Measurements from ENCODE around the gene ARMC12. TPM values are rescaled to one million over a fixed set of nuclear protein-coding genes. Genes with fewer than 3 reads are reported as not detected.

ARMC12 gene
- total RNA-seq, 1 donor from 2014 or later = 0.47 TPM

DNA sequence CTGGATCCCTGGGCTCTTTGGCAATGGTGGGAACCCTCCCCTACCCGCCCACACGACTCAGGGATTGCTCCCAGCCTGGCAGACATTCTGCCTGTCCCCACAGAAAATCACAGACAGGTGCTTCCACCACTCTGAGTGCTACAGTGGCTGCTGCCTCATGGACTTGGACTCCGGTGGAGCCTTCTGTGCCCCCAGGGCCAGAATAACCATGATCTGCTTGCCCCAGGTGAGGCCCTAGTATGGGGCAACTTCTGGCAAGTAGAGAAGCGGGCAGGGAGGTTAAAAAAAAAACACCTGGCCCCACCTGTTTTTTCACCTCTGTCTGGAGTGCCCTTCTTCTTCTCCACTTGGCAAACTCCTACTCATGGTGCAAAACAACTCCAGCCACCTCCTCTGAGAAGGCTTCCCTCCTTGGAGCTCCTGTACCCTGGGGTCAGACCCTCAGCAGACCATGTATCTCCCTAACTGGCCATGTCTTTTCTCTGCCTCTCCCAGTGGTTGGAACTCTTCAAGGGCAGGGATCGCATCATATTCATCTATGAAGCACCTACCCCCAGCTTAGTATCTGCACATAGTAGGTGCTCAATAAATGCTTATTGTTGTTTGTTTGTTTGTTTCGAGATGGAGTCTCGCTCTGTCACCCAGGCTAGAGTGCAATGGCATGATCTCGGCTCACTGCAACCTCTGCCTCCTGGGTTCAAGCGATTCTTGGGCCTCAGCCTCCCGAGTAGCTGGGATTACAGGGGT, 40.7 kb downstream of the ARMC12 start:
- no peak for DNase-seq

DNA sequence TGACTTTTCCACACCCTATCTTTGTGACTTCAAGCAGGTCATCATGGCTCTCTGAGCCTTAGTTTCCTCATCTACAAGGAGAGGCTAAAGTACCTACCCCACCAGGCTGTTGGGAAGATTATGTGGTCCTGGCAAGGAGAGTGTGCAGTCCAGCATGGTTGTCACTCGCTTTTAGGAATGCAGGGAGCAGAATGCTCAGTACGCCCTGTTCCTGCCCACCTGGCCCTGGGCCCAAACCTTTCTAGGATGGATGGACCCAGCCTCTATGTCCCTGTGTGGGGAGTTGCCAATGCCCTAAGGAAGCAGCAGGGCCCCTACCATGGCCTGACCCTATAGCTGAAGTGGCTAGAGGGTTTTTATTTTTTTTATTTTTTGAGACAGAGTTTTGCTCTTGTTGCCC, 41.6 kb downstream of the ARMC12 start:
- DNase-seq = no peak

DNA sequence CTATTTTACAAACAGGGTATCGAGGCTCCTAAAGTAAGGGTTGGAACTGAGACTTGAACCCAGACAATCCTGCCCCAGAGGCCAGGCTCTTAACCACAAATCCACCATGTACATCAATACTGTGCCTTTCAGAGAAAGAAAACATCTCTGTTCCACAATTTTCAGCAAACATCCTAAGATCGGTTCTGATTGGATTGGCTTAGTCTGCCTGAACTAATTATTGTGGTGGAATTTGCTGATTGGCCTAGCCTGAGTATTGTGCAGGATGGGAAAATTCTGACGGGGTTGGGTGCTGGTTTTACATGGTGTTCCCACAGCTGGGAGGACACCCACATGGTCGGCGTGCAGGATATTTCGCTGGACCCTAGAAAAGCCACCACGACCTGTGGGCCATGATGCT, 43.9 kb downstream of the ARMC12 start, which contains the start of gene CLPSL1:
Gene CLPSL1, plus strand, starts transcription at position 301 of the 400 bp plus-strand sequence. Its CDS starts 92 bp downstream, at position 393.
- DNase-seq = no peak

DNA sequence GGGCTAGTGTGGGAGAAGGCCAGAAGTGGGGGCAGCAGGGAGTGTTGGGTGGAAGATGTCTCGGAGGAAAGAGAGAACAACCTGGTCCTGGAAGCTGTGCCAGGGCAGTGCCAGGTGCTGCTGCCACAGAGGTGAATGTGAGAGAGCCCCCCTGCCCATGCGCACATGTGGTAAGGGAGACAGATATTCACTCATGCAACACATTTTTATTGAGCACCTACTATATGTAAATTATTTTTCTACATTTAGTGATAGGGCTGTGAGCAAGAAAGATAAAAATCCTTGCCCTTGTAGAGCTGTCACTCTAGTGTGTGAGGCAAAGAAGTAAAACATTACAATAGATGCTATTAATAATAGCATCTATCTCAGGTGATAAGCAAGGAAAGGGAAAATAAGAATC, 44.5 kb downstream of the ARMC12 start:
- DNase-seq = no peak

DNA sequence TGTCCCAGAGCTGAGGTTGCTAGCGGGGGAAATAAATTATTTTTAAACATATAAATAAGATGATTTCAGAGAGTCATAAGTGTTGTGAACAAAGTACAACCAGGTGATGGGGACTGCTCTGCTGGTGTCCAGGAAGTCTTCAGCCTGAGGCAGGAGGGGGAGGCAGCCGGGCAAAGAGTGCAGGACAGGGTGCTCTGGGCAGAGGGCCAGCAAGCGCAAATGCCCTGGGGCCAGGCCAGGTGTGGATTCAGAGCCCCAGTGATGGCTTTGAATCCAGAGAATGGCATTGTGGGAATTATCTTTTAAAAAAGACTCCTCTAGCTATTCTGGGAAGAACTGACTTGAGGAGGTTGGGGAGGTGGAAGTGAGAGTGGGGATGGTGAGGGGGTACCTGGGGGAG, 45.6 kb downstream of the ARMC12 start:
- DNase-seq = no peak

DNA sequence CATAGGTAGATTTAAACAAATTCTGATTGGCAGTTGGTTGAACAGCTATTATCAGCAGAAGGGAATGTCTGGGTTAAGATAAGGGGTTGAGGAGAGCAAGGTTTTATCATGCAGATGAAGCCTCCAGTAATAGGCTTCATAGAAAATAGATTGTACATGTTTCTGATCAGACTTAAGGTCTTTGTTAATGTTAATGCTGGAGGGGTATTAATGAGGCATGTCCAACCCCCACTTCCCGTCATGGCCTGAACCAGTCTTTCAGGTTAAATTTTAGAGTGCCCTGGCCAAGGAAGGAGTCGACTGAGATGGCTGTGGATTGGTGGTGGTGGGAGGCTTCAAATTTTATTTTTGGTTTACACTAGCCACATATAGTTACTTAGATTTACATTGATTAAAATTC, 47.4 kb downstream of the ARMC12 start:
- DNase-seq = no peak

DNA sequence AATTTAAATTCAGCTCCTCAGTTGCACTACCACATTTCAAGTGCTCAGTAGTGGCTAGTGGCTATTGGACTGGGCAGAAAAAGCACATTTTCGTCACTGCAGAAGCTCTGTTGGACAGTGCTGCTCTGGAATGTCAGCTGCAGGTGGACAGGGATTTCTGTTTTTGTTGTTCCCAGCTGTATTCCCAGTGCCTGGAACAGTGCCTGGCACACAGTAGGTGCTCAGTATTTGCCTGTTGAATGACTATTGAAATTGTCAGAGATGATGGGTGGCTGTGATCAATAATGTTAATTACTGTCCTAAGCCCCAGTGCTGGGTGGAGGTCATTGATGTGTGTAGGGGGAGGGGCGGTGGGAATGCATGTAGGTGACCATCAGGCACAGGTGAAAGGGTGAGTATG, 49.4 kb downstream of the ARMC12 start:
- DNase-seq = no peak

DNA sequence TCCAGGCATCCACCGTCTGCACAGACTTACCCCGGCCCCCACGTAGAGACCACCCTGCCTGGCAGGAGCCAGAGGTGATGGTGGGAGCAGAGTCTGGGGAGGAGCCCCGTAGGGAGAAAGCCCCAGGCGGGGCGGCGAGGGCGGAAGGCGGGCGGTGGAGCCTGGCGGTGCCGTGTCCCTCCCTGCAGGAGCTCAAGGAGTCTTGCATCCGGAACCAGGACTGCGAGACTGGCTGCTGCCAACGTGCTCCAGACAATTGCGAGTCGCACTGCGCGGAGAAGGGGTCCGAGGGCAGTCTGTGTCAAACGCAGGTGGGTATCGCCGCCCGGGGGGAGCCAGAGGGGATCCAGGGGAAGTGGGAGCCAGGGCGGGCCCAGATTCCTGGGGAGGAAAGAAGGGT, 50.0 kb downstream of the ARMC12 start:
- DNase-seq = no peak

DNA sequence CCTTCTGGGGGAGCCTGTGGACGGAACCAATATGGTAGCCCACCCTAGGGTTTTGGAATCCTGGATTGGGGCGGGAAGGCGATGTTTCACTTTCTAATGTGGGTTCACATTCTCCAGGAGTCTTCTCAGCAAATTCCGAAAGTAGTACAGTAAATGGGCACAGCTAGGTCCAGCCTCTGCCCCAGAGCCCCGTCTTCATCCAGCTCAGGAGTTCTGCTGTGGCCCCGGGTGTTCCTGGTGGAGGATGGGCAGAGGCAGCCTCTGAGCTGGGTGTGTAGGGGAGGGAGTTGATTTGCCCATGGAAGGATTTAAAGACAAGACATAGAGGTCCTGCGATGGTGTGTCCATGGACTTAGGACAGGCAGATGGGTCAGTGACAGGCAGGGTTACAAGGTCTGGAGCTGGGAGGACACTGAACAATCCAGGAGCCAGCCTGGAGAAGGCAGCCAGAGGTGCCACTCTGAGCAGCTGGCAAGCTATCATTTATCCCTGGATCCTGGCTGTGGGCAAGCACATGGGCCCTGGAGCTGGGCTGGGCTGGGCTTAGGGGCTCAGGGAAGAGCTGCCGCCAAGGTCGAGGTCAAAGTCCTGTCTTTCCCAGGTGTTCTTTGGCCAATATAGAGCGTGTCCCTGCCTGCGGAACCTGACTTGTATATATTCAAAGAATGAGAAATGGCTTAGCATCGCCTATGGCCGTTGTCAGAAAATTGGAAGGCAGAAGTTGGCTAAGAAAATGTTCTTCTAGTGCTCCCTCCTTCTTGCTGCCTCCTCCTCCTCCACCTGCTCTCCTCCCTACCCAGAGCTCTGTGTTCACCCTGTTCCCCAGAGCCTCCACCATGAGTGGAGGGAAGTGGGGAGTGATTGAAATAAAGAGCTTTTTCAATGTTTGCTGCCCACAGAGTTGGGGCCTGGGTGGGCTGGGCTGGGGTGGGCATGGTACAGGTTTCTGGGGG, 50.7 kb downstream of the ARMC12 start:
- DNase-seq = no peak

DNA sequence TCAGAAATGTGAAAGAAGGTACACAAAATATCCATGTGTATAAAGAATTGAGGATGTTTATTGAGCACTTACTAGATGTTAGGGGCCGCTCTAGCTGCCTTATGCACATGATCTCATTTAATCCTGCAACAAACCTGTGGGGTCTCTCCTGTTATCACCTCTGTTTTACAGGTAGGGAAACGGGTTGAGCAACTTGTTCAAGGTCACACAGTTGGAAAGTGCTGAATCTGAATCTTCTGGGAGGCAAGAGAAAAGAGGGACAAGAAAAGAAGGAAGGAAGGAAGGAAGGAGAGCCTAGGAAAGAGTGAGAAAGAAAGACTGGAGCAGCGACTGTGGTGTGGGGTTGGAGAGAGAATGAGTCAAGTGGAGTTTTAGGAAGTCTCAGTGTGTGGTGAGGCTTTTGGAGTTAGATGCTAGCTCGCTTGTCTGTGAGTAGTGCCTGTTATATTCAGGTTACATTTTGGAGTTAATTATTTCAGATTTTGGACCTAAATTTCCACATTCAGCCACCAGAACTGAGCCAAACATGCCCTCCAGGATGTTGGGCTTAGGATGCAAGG, 51.7 kb downstream of the ARMC12 start:
- DNase-seq = no peak

DNA sequence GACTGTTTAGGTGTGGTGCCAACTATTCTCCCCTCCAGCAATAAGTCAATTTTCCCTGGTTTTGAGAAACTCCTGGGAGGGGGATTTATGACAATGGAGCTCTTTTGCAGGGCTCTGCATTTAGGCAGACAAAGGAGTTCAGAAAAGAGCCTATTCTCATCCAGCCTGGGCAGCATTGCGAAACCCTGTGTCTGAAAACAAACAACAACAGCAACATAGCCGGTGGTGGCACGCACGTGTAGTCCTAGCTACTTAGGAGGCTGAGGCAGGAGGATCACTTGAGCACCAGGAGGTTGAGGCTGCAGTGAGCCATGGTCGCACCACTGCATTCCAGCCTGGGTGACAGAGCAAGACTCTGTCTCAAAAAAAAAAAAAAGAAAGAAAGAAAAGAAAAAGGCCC, 53.9 kb downstream of the ARMC12 start:
- DNase-seq = no peak

DNA sequence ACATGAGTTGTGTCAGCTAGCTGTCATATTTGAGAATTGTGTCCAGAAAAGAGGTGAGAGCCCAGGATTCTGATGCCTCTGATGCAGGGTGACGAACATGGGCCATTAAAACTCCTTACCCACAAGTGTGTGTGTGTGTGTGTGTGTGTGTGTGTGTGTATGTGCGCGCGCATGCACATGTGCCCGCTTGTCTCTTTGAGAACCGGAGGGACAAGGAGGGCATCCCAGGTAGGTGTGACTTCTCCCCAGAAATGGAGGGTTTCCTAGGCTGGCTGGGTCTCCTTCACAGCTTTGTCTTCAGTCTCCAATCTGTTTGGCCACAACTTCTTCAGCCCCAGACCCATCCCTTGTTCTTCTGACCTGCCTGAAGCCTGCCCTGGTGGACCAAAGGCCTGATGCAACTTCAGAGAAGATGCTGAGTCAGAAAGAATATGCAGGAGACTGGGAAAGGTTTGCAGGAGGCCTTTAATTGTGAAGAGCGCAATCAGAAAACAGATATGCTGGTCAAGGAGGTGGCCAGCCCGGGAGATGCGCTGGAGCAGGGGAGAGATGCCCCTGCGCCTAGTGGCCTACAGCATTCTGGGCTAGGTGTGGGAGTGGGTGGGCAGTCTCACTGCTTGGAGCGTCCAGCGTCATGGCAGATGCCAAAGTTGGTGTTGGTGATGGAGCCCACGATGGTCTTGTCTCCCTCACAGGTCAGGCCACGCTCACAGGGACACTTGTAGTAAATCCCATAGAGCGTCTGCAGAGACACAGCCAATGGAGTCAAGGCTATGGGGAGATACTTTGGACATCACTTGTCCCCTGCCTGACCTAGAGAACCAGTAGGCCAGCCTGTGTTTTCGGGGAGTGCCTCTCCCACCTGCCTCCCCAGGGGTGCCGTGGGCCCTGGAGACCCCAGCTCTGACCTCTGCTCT, 58.0 kb downstream of the ARMC12 start:
- DNase-seq = no peak

DNA sequence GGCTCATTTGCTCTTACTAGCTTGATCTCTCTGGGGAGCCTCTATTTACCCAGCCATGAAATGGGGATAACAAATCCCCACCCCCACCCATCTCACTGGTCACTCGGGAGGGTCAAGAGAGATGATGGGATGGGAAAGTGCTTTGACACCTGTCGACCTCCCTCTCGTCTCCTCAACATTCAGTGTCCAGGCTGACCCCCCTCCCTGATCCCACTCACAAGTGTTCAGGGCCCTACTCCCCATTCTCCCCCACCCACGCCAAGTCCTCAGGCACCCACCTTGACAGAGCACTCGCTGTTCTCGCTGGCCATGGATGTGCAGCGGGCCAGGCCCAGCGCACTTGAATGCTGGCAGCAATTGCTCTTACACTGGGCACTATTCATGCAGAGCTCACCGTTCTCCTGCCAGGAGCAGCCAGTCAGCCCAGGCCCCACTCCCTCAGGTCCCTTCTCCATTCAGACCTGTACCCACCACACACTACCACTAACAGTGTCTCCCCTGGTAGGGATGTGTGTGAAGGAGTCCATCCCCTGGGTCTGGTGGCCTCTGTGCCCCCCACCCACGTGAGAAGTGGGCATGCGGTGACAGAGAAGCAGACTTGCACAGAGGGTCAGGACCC, 58.7 kb downstream of the ARMC12 start:
- no peak for DNase-seq

DNA sequence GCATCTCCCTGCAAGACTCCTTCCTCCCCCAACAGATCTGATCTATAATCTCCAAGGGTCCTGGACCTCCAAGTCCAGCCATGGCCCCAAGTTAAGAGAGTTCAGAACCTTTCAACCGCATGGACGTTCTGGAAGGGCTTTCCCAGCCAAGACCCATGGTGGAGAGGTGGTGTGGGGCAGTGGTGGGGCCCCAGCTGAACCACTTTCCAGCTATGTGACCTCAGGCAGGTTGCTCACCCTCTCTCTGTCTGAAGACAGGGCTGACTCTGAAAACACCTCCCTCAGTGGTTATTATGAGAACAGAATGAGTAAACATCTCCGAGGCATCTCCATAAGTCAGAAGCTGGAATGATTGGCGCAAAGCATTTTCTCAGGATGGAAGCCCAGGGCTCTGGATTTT, 59.4 kb downstream of the ARMC12 start:
- DNase-seq = no peak

DNA sequence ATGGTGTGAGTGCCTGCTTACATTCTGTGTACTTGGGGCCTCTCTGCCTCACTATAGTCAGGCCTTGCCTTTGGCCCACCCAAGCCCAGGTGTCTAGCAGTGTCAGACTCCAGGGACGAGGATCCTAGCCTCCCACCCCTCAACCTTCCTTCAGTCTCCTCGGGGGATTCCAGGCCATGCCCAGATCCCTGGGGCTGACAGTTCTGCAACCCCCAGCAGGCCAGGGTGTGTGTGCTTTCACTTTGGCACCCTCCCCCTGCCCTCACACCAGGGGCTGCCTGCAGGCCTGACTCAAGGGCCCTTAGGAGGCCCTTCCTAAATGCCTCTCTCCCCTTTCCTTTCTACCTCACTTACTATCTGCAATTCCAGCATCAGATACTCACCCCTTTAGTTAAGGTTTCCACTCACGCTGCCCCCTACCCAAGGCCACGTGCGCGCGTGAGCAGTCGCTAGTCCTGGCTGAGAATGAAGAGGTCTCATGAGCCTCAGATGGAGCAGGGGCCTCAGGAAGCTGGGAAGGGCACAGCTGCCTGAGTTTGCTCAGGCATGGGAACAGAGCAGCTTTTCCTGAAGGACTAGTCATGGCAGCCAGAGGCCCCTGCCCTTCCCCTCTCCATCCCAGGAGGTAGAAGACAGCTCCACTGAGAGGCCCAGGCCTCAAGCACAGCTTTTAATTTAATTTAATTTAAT, 61.1 kb downstream of the ARMC12 start:
- no peak for DNase-seq

Other genes with a start within 250 kb of the ARMC12 start
- gene TEAD3, start 240.0 kb upstream of the ARMC12 start, total RNA-seq = 0.16 TPM
- 0.47 TPM for gene TULP1, start 224.1 kb upstream of the ARMC12 start, total RNA-seq
- 3.1 TPM for gene FKBP5, start 48.1 kb upstream of the ARMC12 start, total RNA-seq
- gene CLPSL2, start 39.6 kb downstream of the ARMC12 start, total RNA-seq = not detected
- gene CLPSL1, start 44.0 kb downstream of the ARMC12 start, total RNA-seq = not detected
- gene CLPS, start 60.3 kb downstream of the ARMC12 start, total RNA-seq = not detected
- 1.1 TPM for gene LHFPL5, start 68.3 kb downstream of the ARMC12 start, total RNA-seq
- gene SRPK1, start 184.1 kb downstream of the ARMC12 start, total RNA-seq = 138 TPM